PFSK-1 (cell line): Measurements from ENCODE around the gene WDR1.

ENCODE experiments used
- POLR2AphosphoS5 ChIP-seq: IDR thresholded peaks from 2 replicates; pipeline ENCODE4 v1.6.1; 2012; ENCODE audit warnings: low read depth, mild to moderate bottlenecking, control low read depth, low read length, moderate library complexity
- SIN3A ChIP-seq: IDR thresholded peaks from 2 replicates; pipeline ENCODE4 v1.6.1; 2012; ENCODE audit warnings: mild to moderate bottlenecking, low read length, moderate library complexity, borderline replicate concordance; ENCODE audit not compliant: insufficient read depth
- TF ChIP-seq, protein P1 (sequence below), 2 experiments: IDR thresholded peaks; 2 replicates each; pipeline versions ENCODE4 v1.6.1 to v1.8.0; 2011 to 2012; ENCODE audit warnings: low read depth in 2 of 2, low read length in 2 of 2, control low read depth in 1 of 2, inconsistent platforms in 1 of 2, mild to moderate bottlenecking in 1 of 2, moderate library complexity in 1 of 2; ENCODE audit not compliant: insufficient read depth in 1 of 2

DNA sequence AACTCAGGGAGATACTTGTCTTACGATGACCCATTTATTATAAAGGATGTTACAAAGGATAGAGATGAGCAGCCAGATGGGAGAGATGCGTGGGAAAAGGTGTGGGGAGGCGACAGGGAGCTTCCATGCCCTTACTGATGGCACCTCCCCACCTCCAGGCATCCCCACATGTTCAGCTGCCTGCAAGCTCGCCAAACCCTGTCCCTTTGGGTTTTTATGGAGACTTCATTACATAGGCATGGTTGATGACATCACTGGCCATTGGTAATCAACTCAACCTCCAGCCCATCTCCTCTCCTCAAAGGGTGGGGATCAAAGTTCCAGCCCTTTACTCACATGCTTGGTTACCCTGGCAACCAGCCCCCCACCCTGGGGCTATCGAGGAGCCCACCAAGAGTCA, 65.9 kb downstream of the WDR1 start:
- TF ChIP-seq, protein P1, sequence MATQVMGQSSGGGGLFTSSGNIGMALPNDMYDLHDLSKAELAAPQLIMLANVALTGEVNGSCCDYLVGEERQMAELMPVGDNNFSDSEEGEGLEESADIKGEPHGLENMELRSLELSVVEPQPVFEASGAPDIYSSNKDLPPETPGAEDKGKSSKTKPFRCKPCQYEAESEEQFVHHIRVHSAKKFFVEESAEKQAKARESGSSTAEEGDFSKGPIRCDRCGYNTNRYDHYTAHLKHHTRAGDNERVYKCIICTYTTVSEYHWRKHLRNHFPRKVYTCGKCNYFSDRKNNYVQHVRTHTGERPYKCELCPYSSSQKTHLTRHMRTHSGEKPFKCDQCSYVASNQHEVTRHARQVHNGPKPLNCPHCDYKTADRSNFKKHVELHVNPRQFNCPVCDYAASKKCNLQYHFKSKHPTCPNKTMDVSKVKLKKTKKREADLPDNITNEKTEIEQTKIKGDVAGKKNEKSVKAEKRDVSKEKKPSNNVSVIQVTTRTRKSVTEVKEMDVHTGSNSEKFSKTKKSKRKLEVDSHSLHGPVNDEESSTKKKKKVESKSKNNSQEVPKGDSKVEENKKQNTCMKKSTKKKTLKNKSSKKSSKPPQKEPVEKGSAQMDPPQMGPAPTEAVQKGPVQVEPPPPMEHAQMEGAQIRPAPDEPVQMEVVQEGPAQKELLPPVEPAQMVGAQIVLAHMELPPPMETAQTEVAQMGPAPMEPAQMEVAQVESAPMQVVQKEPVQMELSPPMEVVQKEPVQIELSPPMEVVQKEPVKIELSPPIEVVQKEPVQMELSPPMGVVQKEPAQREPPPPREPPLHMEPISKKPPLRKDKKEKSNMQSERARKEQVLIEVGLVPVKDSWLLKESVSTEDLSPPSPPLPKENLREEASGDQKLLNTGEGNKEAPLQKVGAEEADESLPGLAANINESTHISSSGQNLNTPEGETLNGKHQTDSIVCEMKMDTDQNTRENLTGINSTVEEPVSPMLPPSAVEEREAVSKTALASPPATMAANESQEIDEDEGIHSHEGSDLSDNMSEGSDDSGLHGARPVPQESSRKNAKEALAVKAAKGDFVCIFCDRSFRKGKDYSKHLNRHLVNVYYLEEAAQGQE (IDR thresholded peaks at IDR 0.05; ENCODE audit: insufficient read depth in 1 of 2, low read depth in 2 of 2, low read length in 2 of 2) = no peak
- TF ChIP-seq POLR2AphosphoS5 (no peak), SIN3A (no peak)
